ENCODE measurements around the gene DMBT1.
"Not testable (repeated sequence)": the region's sequence is repeated elsewhere in the genome, so short reads cannot be mapped to it uniquely, and the experiment has no call there.

The DMBT1 gene

DNA sequence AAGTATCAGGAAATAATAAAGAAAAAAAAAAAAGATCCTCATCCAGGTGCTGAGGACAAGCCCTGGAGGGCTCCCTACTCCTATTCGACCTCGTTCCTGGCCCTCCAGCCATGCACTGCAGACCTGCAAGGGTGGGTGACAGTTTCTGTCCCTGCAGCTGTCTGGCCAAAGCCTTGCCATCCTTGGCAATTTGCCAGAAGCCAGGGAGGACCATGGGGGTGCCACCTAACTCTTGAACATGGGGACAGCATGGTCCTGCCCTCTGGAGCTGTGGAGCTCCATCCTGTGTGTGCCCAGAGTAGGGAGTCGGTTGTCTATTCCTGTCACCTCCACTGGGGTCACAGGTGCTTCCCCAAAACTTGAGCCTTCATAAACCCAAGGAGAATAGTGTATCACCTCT is 27.8 kb downstream of the DMBT1 start:
- DNase-seq = no peak

DNA sequence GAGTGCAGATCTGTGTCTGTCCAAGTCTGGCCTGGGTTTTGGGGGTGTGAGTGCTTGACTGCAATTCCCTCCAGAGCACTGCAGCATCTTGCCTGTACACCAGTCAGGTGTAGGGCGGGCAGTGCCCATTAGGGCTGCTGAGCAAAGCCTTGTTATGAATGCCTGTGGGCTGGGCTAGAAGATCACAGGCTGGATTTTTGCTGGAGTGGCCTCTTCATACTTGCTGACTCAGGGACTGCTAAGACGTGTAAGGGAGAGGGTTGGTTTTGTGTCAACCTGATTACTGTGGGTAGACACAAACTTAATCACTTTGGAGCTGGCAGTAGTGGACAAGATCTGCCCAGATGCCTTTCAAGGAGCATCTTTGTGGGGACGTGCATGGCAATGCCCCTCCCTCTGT is 29.6 kb downstream of the DMBT1 start:
- no peak for DNase-seq

DNA sequence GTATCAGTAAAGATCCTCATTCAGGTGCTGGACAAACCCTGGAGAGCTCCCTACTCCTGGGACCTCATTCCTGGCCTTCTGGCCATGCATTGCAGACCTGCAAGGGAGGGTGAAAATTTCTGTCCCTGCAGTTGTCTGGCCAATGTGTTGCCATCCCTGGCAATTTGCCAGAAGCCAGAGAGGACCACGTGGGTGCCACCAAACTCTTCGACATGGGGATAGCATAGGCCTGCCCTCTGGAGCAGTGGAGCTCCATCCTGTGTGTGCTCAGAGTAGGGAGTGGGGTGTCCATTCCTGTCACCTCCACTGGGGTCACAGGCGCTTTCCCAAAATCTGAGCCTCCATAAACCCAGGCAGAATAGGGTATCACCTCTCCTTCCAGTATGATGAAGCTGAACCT is 31.2 kb downstream of the DMBT1 start:
- no peak for DNase-seq

DNA sequence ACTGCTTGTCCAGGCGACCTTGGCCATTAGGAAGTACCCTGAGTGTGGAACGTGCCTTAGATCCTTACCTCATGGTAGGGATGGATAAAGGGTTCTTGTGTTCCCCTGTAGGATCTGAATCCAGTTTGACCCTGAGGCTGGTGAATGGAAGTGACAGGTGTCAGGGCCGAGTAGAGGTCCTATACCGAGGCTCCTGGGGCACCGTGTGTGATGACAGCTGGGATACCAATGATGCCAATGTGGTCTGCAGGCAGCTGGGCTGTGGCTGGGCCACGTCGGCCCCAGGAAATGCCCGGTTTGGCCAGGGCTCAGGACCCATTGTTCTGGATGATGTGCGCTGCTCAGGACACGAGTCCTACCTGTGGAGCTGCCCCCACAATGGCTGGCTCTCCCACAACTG is 31.6 kb downstream of the DMBT1 start:
- DNase-seq = no peak

DNA sequence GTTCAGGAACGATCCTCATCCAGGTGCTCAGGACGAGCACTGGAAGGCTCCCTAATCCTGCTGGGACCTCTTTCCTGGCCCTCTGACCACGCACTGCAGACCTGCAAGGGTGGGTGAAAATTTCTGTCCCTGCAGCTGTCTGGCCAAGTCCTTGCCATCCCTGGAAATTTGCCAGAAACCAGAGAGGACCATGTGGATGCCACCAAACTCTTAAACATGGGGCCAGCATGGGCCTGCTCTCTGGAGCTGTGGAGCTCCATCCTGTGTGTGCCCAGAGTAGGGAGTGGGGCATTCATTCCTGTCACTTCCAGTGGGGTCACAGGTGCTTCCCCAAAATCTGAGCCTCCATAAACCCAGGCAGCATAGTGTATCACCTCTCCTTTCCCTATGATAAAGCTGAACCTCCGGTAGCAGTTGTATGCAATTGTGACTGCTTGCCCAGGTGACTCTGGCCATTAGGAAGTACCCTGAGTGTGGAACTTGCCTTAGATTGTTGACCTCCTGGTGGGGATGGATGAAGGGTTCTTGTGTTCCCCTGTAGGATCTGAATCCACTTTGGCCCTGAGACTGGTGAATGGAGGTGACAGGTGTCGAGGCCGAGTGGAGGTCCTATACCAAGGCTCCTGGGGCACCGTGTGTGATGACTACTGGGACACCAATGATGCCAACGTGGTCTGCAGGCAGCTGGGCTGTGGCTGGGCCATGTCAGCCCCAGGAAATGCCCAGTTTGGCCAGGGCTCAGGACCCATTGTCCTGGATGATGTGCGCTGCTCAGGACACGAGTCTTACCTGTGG is 57.1 kb downstream of the DMBT1 start:
- no peak for DNase-seq

DNA sequence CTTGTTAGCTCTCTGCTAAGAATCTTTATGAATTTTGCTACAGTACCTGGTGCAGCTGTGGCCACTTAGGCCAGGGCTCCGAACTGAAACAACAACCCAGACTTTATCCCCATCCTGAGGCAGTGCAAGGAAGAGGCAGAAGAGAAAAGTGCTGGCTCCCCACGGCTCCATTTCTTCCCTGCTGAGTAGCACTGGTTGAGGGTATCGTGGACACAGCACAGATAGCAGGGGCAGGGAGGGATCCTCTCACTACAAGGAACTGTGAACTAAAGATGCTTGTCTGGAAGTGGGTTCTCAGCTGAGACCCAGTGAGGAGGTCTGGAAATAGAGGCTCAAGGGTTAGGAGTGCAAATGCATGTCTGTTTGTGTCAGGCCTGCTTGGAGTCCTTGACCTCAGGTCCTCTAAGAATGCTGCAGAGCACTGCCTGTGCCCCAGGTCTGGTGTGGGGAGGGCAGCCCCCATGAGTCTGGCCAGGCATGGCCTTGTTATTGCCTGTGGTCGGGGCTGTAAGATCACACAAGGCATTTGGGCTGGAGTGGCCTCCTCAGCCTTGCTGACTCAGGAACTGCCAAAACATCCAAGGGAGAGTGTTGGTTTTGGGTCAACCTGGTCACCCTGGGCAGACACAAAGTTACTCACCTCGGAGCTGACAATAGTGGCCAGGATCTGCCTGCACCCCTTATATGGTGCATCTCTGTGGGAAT is 58.1 kb downstream of the DMBT1 start:
- no peak for DNase-seq

DNA sequence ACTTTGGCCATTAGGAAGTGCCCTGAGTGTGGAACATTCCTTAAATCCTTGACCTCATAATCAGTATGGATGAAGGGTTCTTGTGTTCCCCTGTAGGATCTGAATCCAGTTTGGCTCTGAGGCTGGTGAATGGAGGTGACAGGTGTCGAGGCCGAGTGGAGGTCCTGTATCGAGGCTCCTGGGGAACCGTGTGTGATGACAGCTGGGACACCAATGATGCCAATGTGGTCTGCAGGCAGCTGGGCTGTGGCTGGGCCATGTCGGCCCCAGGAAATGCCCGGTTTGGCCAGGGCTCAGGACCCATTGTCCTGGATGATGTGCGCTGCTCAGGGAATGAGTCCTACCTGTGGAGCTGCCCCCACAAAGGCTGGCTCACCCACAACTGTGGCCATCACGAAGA is 60.4 kb downstream of the DMBT1 start:
- DNase-seq = not testable (repeated sequence)

DNA sequence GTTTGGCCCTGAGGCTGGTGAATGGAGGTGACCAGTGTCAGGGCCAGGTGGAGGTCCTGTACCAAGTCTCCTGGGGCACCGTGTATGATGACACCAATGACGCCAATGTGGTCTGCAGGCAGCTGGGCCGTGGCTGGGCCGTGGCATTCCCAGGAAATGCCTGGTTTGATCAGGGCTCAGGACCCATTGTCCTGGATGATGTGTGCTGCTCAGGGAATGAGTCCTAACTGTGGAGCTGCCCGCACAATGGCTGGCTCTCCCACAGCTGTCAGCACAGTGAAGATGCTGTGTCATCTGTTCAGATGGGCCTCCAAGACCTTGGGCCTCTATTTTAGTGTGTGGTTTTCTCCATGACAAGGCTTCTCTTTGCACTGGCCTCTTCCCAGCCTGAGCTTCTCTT is 64.0 kb downstream of the DMBT1 start:
- no peak for DNase-seq

DNA sequence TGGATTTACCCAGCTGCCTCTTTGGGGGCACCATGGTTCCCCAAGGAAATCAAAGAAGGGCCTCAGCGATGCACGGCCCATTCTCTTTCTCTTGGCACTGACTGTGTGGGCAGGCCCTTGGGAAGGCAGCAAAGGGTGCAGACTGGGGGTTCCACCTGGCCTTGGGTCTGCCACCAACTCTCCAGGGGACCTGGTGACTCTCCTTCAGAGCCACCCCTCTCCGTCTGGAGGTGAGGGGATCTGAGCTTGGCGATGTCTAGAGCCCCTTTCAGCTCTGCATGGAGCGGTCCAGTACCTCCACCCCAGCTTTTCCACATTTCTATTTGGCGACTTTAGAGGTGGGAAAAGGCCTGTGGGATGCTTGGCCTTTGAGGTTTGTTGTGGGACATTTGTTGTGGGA is 70.0 kb downstream of the DMBT1 start:
- DNase-seq = no peak

DNA sequence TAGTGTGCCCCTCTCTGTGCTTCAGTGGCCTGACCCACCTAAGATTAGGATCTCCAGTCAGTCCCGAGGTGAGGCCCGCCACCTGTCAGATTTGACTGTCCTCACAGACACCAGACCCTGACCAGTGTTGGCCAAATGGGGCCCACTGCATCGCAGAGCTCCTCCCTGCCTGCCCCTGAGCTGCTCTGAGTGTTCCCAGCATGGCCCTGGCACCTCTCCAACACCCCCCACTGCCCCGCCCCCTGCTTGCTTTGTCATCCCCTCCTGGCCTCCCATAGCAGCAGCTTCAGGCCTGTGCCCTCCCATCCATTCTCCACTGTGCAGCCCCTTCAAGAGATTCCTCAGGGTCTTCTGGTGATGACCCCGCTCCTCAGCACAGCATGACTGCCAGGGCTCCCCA is 71.5 kb downstream of the DMBT1 start:
- DNase-seq = no peak

DNA sequence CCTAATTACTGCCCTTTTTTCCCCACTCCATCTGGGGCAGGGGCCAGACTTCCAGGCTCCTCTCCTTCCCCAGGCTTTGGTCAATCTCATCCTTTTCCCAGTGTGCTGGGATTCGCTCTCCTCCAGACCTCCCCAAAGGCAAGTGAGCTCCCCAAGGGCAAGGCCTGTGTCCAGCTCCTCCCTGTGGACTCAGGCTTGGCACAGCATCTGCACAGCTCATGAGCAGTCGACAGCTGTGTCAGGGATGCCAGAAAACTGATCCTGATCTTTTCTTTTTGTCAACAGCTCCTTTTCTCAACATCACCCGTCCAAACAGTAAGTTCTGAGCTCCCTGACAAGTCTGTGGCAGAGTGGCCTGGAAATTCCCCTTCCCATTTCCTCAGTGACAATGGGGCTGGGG is 72.0 kb downstream of the DMBT1 start:
- no peak for DNase-seq

DNA sequence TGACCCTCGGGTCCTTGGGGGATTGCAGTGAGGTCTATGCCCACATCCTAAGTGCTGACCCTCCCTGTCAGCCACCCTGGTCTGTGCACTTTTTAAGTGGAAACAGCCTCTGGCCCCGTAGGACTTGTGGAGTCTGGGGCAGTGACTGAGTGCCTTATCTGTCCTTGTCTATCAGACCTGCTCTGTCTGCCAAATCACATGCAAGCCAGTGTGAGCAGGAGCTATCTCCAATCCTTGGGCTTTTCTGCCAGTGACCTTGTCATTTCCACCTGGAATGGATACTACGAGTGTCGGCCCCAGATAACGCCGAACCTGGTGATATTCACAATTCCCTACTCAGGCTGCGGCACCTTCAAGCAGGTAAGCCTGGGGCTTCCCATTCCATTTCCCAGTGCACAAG is 76.4 kb downstream of the DMBT1 start:
- no peak for DNase-seq

DNA sequence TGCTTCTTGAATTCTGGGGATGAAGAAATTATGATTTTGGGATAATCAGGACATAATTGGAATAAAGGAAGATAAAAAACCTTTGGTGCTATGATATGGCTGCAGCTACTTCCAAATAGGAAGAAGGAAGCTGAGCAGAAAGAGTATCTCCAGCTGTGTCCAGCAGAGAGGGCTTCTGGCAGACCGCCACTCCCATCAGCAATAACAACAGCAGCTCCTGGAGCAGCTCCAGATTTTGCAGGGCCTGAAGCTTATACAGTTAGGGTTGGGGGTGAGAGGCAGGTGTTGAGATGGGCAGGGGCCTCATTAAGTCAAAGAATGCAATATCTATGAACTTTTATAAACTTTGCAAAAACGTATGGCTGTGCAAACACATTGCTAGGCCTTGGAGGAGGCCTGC is 76.8 kb downstream of the DMBT1 start:
- no peak for DNase-seq

DNA sequence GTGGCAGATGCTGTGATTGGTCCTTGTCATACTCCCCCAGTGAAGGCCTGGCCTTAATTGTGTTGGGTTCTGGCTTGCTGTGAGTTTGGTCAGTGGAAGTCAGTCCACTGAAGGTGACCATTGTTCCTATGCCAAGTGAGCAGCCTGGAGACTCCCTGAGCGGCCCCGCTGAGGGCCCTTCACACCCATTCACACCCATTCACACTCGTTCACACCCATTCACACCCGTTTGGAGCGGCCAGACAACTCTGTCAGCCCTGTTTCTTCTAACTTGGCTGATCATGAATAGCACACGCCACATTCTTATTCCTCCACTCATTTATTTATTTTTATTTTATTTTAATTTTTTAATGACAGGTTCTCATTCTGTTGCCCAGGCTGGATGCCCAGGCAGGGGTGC is 77.6 kb downstream of the DMBT1 start:
- no peak for DNase-seq

DNA sequence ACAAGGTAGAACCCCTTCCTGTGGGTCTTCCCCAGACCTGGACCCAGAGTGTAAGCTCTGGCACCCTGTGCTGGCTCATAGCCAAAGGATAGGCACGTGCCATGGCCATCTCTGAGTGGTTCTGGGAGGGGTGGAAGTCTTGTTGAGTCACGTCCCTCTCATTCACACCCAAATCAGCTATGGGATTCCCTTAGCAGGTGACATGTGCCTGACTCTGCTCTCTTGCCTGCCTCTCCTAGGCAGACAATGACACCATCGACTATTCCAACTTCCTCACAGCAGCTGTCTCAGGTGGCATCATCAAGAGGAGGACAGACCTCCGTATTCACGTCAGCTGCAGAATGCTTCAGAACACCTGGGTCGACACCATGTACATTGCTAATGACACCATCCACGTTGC is 79.2 kb downstream of the DMBT1 start:
- no peak for DNase-seq

DNA sequence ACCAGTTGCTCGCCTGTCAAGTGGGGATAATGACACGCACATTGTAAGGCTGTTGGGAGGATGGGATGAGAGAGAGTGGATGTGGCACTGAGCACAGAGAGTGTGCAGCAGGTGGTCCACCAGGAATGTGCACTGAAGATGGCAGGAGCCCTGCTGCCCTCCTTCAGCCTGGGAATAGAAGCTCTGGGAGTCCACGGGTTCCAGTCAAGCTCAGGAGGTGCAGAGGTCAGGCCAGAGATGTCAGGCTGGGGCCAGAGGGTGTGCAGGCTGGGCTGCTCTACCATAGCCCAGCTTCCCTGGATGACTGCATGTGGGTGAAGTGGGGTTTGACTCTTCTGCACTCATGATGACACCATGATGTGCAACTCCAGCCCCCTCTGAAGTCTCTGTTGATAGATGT is 80.4 kb downstream of the DMBT1 start:
- DNase-seq = no peak

DNA sequence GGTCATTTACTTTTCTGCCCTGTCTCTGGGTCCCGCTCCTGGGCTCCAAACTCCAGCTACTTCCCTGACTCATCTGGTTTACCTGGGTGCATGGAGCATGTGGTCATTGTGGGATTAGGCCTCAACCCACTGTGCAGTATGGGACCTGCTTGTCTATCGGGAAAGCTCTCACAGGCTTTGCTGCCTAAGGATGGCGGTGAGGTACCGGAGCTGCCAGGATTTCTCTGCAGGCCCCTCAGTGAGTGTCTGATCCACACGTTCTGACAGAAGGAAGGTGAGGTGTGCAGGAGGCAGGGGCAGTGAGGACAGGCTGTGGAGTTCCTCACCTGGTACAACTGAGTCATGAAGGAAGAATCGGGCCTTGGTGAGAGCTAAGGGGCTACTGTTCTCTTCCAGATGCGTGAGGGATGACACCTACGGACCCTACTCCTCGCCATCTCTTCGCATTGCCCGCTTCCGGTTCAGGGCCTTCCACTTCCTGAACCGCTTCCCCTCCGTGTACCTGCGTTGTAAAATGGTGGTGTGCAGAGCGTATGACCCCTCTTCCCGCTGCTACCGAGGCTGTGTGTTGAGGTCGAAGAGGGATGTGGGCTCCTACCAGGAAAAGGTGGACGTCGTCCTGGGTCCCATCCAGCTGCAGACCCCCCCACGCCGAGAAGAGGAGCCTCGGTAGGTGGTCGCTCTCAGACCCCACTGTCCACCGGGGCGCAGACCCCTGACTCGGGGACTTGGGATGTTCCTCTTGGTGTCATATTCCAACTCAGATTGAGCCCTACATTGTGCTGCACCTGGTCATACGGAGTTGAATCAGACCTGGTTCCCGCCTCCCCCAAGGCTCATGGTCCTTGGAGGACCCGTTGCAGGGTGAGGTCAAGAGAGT is 82.4 kb downstream of the DMBT1 start:
- no peak for DNase-seq

DNA sequence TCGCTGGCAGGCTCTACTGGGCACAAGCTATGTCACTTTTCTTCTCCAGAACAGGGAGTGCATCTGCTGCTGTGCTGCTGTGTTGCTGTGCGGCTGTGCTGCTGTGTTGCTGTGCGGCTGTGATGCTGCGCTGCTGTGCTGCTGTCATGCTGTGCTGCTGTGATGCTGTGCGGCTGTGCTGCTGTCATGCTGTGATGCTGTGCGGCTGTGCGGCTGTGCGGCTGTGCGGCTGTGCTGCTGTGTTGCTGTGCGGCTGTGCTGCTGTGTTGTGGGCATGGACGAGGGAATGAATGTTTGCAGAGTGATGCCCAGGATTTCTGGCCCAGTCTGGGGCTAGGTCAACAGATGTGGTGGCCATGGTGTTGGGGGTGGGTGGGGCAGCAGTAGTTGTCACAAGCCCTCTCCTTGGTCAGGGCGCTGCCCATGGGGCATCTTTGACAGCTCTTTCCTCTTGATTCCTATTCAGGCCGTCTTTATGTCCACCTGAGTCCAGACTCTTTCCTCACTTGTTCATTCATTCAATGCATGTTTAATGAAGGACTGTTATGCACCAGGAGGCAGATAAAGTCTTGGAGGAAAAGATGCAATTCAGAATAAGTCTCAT is 83.5 kb downstream of the DMBT1 start:
- DNase-seq = no peak

DNA sequence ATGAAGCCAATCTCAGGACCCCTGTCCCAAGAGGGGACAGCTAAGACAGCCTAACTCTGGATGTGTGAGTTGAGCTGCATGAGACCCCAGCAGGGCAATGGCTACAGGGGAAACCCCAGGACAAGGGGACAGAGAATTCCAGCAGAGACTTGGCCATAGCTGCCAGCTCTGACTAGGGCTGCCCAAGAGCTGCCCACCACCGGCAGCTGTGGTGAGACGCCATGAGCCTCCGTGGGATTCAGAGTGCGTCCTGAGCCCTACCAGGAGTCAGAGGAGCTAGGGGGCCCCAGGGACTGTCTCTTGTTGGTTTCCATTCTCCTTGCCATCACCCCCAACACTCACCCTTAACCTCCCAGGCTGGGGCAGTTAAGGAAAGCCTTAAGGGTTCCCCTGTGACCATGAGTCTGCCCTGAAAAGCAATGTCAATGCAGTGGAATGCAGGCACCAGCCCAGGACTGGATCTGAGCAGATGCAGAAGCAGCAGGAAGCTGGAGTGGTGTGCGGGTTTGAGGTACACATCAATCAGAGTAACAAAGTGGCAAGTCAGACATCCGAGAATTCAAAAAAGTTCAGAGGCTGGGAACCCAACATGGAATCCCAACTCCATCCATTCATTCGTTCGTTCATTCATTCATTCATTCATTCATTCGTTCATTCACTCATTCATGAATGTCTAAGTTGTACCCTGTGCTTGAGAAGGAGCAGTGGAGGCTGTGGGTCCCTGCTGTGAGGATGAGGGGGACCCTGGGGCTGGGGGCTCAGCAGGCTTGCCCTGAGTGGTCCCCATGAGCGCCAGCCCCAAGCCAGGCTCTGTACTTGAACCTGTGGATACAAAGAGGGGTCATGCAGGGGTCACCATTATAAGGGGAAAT is 86.2 kb downstream of the DMBT1 start:
- DNase-seq = no peak

DNA sequence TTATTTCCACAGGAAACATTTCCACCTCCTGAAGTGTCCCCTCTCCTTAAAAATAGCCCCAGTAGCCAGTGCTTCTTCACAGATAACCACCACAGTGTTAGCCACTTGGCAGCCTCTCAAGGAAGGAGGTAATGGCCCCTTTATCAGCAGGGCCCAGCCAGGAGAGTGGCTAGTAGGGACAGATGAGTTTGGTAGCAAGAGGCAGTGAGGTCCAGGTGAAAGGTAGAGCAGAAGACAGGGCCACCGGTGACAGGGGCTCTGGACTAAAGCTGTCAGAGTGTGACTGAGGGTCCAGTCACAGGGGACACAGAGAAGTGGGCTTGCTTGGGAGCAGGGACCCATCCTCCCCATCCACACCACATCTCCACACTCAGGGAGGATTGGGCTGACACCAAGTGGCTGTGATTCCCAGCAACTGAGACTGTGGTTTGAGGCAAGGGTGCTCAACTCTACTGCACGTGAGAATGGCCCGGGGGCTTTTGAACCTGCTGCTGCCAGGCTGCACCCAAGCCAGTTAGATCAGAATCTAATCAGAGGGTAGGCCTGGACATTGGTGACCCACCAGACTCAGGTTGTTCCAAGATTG is 86.9 kb downstream of the DMBT1 start:
- no peak for DNase-seq

DNA sequence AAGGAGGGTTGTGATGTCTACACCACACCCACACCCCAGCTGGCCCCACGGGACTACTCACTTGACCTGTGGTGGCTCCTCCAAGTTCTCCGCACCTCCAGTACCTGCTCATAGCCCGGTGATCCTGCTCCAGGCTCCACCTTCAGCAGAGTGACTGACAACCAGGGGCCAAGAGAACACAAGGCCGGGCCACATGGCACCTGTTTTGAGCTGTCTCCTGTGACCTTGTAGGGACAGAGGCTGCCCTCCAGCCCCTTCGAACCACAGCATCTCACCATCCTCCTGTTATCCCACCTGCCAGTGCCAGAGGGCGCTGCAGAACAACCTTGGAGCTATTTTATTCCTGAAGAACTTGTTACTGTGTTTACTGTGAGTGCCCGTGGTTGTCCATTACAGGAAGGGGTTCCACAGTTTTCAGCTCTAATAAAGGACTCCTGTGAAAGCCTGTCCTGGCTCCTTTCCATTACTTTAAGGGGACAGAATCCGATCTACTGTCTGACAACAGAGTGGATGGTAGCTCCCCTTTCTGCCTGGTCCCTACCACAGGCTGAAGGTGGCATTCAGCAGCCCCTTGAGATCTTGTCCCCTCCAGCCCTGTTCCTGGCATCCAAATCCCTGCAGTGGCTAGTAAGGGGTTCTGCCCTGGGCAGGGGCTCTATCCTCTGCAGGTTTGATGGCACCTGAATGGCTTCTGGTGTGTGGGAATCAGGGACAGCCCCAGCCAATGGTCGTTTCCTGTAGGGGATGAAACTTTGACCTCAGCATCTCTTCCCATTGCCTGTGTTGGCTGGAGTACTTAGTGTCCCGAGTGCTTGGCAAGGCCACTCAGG is 88.3 kb downstream of the DMBT1 start:
- DNase-seq = no peak
